Measurements from ENCODE around the gene ZNF143. TPM values are rescaled to one million over a fixed set of nuclear protein-coding genes. Genes with fewer than 3 reads are reported as not detected.

The ZNF143 gene
- total RNA-seq, 2 experiments from 2014 or later: 26.5 to 33.7 TPM

DNA sequence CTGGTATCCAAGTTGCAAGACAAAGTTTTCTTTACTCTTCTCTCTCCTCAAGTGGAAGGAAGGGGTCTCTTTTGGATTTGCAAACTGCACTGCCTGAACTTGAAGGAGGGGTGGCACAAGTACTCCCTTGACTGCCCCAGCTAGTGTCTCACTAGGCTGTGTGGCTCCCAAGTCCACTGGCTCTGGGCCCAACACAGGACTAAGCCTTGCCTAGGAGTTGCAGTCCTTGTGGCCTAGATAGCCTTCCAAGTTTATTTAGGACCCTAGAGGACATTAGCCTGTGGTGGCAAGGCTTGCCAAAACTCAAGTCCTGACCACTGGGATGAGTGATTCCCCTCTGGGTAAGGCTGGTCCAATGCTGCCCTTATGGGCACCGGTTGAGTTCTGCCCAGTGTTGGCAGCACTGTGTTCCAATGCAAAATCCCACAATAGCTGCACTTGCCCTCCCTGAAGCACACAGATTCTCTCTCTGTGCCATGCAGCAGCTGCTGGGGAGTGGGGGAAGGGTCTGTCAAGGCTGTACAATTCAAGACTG, 102.5 kb downstream of the ZNF143 start:
- no peak for TF ChIP-seq CTCF (IDR thresholded peaks at IDR 0.05)
- H3K27ac Mint-ChIP-seq: no peak overlapping the region
- intact Hi-C loops (cut with micrococcal nuclease): no loop called here
- H3K4me3 Mint-ChIP-seq: no peak overlapping the region
- DNase-seq (no peak), ATAC-seq (no peak)
- ChIA-PET POLR2A (interaction anchor here (1.2 kb wide), 1 partner anchor 11 kb away, joined by 4 read pairs; no protein-coding TSS in a partner anchor), CTCF (interaction anchor here (0.9 to 6.3 kb wide), 3 partner anchors 28 to 56 kb away, joined by 4 to 37 read pairs (median 4); no protein-coding TSS in a partner anchor)
- H3K27me3 Mint-ChIP-seq: no peaks in the 10 kb centered on the region
- peaks cover 6% of the 10 kb centered on the region for H3K9me3 Mint-ChIP-seq
- H3K4me1 Mint-ChIP-seq (ENCODE audit: low read depth): peaks cover 13% of the 10 kb centered on the region
- peaks cover 1% of the 10 kb centered on the region for H3K36me3 Mint-ChIP-seq (ENCODE audit: low read depth)

- Mint-ChIP-seq H3K4me1 (ENCODE audit: low read depth) (peaks cover 13% of the 10 kb centered on the region), H3K27ac (peak overlapping the region; percentile 73), H3K27me3 (peaks cover 3% of the 10 kb centered on the region), H3K9me3 (peaks cover 5% of the 10 kb centered on the region), H3K36me3 (ENCODE audit: low read depth) (no peaks in the 10 kb centered on the region), H3K4me3 (no peak overlapping the region)
- ChIA-PET CTCF (interaction anchor here (1.5 to 6.3 kb wide), 4 partner anchors 30 to 183 kb away, joined by 4 to 37 read pairs (median 9); no protein-coding TSS in a partner anchor), POLR2A (interaction anchor here (0.6 to 1.5 kb wide), 4 partner anchors 35 to 221 kb away, joined by 3 to 4 read pairs (median 4); partner anchors contain the start of gene ZNF143)
- ATAC-seq (peak; percentile 97), DNase-seq (peak; percentile 77)
- TF ChIP-seq CTCF (IDR thresholded peaks at IDR 0.05): no peak
- intact Hi-C loops (cut with micrococcal nuclease): no loop called here
These were observed 105.2 kb downstream of the ZNF143 start for GRCh38 chr11:9565822-9566560.

GRCh38 chr11:9566561-9567063, 105.8 kb downstream of the ZNF143 start:
- peaks cover 13% of the 10 kb centered on the region for H3K4me1 Mint-ChIP-seq (ENCODE audit: low read depth)
- ATAC-seq: no peak
- peaks cover under 1% of the 10 kb centered on the region for H3K9me3 Mint-ChIP-seq
- H3K4me3 Mint-ChIP-seq: no peak overlapping the region
- ChIA-PET POLR2A (interaction anchor here (0.6 to 1.5 kb wide), 4 partner anchors 35 to 222 kb away, joined by 3 to 5 read pairs (median 4); partner anchors contain the start of gene ZNF143), CTCF (interaction anchor here (0.8 to 6.3 kb wide), 4 partner anchors 10 to 182 kb away, joined by 3 to 37 read pairs (median 9); no protein-coding TSS in a partner anchor)
- intact Hi-C loops (cut with micrococcal nuclease): no loop called here
- H3K27me3 Mint-ChIP-seq: peaks cover 4% of the 10 kb centered on the region
- no peak for DNase-seq
- TF ChIP-seq CTCF (IDR thresholded peaks at IDR 0.05): no peak
- H3K36me3 Mint-ChIP-seq (ENCODE audit: low read depth): no peaks in the 10 kb centered on the region
- H3K27ac Mint-ChIP-seq: no peak overlapping the region

DNA sequence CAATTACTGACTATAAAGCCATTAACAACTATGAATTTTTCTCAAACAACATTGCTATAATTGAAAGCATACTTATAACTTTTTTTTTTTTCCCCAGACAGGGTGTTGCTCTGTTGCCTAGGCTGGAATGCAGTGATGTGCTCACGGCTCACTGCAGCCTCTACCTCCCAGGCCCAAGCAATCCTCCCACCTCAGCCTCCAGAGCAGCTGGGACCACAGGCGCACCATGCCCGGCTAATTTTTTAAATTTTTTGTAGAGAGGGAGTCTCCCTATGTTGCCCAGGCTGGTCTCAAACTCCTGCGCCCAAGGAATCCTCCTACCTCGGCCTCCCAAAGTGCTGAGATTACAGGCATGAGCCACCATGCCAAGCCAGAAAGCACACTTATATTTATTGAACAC, 106.6 kb downstream of the ZNF143 start:
- no peak for ATAC-seq
- Mint-ChIP-seq H3K9me3 (no peaks in the 10 kb centered on the region), H3K36me3 (ENCODE audit: low read depth) (no peaks in the 10 kb centered on the region), H3K4me1 (ENCODE audit: low read depth) (peaks cover 13% of the 10 kb centered on the region), H3K27me3 (peaks cover 6% of the 10 kb centered on the region), H3K27ac (no peak overlapping the region), H3K4me3 (no peak overlapping the region)
- no peak for TF ChIP-seq CTCF (IDR thresholded peaks at IDR 0.05)
- intact Hi-C loops (cut with micrococcal nuclease): no loop called here
- ChIA-PET POLR2A (interaction anchor here (0.7 to 1.5 kb wide), 2 partner anchors 62 to 107 kb away, joined by 4 to 5 read pairs; partner anchors contain the start of gene ZNF143), CTCF (interaction anchor here (0.8 to 2.4 kb wide), 3 partner anchors 9 to 181 kb away, joined by 3 to 11 read pairs (median 7); no protein-coding TSS in a partner anchor)
- DNase-seq: no peak

Measured in activated CD8-positive, alpha-beta T cell treated with anti-CD3 and anti-CD28 coated beads for 36 hours (primary cell).